Measurements from ENCODE around the gene RIMS4.

- no peak for TF ChIP-seq CTCF (IDR thresholded peaks at IDR 0.05)
- TF ChIP-seq POLR2A (IDR thresholded peaks at IDR 0.05): no peak
- TF ChIP-seq POLR2AphosphoS5 (IDR thresholded peaks at IDR 0.05): no peak
- TF ChIP-seq EP300 (IDR thresholded peaks at IDR 0.05; ENCODE audit: low read depth): no peak
These were observed 10.7 kb downstream of the RIMS4 start for GRCh38 chr20:44799691-44800090.
